Measurements from ENCODE around the gene ANKDD1B. TPM values are rescaled to one million over a fixed set of nuclear protein-coding genes. Genes with fewer than 3 reads are reported as not detected.

Gene ANKDD1B
- total RNA-seq, 1 donor from 2014 or later: not detected

- Histone ChIP-seq H3K4me1 (no peaks in the 10 kb centered on the region), H3K36me3 (peaks cover 3 to 26% of the 10 kb centered on the region in 2 donors), H3K27ac (no peak overlapping the region), H3K4me3 (no peak overlapping the region), H3K9me3 (no peaks in the 10 kb centered on the region), H3K27me3 (no peaks in the 10 kb centered on the region)
- no peak for TF ChIP-seq CTCF (IDR thresholded peaks at IDR 0.05)
- intact Hi-C loops (cut with DNase I): no loop called here
- DNase-seq (ENCODE audit: low spot score in 2 of 2): no peak
Measured at GRCh38 chr5:75707911-75708509, 96.8 kb downstream of the ANKDD1B start.

GRCh38 chr5:75710637-75711036 is 99.4 kb downstream of the ANKDD1B start:
- H3K4me1 ChIP-seq: no peaks in the 10 kb centered on the region
- H3K27me3 ChIP-seq: no peaks in the 10 kb centered on the region
- intact Hi-C loops (cut with DNase I): no loop called here
- H3K36me3 ChIP-seq: peaks cover 3 to 11% of the 10 kb centered on the region in 2 donors
- no peak overlapping the region for H3K4me3 ChIP-seq
- H3K27ac ChIP-seq: no peak overlapping the region
- DNase-seq (ENCODE audit: low spot score in 2 of 2): no peak
- no peaks in the 10 kb centered on the region for H3K9me3 ChIP-seq
- no peak for TF ChIP-seq CTCF (IDR thresholded peaks at IDR 0.05)

GRCh38 chr5:75711151-75711550 is 99.9 kb downstream of the ANKDD1B start:
- TF ChIP-seq CTCF (IDR thresholded peaks at IDR 0.05): no peak

GRCh38 chr5:75712091-75712490 is 100.8 kb downstream of the ANKDD1B start:
- H3K4me3 ChIP-seq: no peak overlapping the region
- H3K36me3 ChIP-seq: peaks cover 3 to 11% of the 10 kb centered on the region in 2 donors
- TF ChIP-seq CTCF (IDR thresholded peaks at IDR 0.05): no peak
- no peaks in the 10 kb centered on the region for H3K9me3 ChIP-seq
- H3K27me3 ChIP-seq: no peaks in the 10 kb centered on the region
- no peak for DNase-seq (ENCODE audit: low spot score in 2 of 2)
- intact Hi-C loops (cut with DNase I): no loop called here
- peaks cover 0 to 10% of the 10 kb centered on the region in 2 donors for H3K4me1 ChIP-seq
- H3K27ac ChIP-seq: no peak overlapping the region

More at GRCh38 chr5:75711151-75711550, 99.9 kb downstream of the ANKDD1B start:
- Histone ChIP-seq H3K9me3 (no peaks in the 10 kb centered on the region), H3K36me3 (peaks cover 3 to 11% of the 10 kb centered on the region in 2 donors), H3K27me3 (no peaks in the 10 kb centered on the region), H3K27ac (no peak overlapping the region), H3K4me3 (no peak overlapping the region), H3K4me1 (peaks cover 0 to 5% of the 10 kb centered on the region in 2 donors)
- intact Hi-C loops (cut with DNase I): no loop called here
- no peak for DNase-seq (ENCODE audit: low spot score in 2 of 2)

GRCh38 chr5:75716715-75717081 is 105.4 kb downstream of the ANKDD1B start:
- no peaks in the 10 kb centered on the region for H3K27me3 ChIP-seq
- H3K4me3 ChIP-seq: peak overlapping the region; percentile 64 to 77
- TF ChIP-seq CTCF (IDR thresholded peaks at IDR 0.05): no peak
- no peaks in the 10 kb centered on the region for H3K36me3 ChIP-seq
- DNase-seq (ENCODE audit: low spot score in 2 of 2): no peak
- H3K27ac ChIP-seq: peak overlapping the region; percentile 72 to 75
- no peaks in the 10 kb centered on the region for H3K9me3 ChIP-seq
- peaks cover 0 to 10% of the 10 kb centered on the region in 2 donors for H3K4me1 ChIP-seq
- intact Hi-C loops (cut with DNase I): loop anchor here (1.0 to 5.0 kb wide), 4 partner anchors 206 to 664 kb away; partner anchors contain the start of genes ANKRD31, CERT1, GCNT4 and HMGCR
